Gastrocnemius medialis (tissue), 4 donors: Measurements from ENCODE around the gene CBX7.

Experiments
- CTCF ChIP-seq, 5 experiments: fragments of 450-650 bp in 3 of 5; fragments of 200-600 bp in 2 of 5; sonication (generic) in 2 of 5; IDR thresholded peaks in 4 of 5; conservative IDR thresholded peaks in 1 of 5; 1 replicate in 4 of 5; 2 replicates in 1 of 5; pipeline ENCODE4 v1.5.1; 2016 to 2019; ENCODE audit warnings: antibody characterized with exemption in 5 of 5, mild to moderate bottlenecking in 3 of 5, moderate library complexity in 3 of 5
- POLR2A ChIP-seq, 2 donors: fragments of 450-650 bp; IDR thresholded peaks; one replicate each; pipeline ENCODE4 v1.6.1; 2017; ENCODE audit warnings: antibody characterized with exemption in 2 of 2, mild to moderate bottlenecking in 2 of 2, moderate library complexity in 2 of 2

DNA sequence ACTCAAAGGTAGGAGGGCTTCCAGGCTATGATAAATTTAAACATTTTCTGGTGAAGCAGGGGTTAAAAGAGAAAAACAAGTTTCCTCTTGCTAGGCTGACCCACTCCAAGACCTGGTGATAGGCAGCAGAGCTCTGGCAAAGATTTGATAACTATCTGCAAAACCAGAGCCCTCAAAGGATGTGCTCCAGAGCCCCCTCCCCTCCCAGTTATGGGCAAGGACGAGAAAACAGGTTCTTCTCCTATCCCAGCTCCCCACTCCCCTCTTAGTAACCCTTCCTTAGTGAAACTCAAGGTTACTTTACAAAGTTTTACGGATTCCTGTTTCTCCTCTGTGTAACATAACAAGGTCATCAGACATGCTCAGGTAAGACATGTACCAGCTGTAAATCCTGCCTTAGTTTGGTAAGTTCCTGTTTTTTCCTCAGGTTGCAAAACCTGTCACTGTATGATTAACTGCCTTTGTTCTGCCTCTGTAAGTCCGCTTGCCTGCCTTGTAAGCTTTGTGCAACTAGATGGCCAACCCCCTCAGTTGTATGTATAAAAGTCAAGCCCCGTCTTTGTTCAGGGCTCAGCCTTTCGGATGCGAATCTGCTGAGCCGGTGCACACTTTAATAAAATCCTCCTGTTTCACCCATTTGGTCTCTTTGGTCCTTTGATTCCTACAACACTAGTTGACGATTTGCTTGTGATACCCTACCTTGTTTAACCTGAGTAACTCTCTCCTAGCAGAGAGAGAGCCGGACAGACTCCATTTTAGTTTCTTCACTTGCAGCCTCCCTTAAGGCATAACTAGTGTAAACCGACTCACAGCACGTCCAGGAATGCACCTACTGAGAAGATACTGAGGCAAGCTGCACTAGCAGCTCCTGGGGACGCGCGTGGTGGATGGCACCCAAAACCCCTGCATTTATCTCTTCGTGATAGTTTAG is 41.6 kb downstream of the CBX7 start:
- TF ChIP-seq CTCF (IDR thresholded peaks at IDR 0.05 in 4 of 5, conservative IDR thresholded peaks at IDR 0.05 in 1 of 5) = no peak
- TF ChIP-seq POLR2A (IDR thresholded peaks at IDR 0.05) = no peak
